GM12878 (cell line): ENCODE data around the gene METTL23. TPM values are rescaled to one million over a fixed set of nuclear protein-coding genes. Genes with fewer than 3 reads are reported as not detected.

Experiments used
- BACH1 ChIP-seq: fragments of 450-650 bp; IDR thresholded peaks from 2 replicates; pipeline ENCODE4 v1.6.1; 2017; ENCODE audit warnings: mild to moderate bottlenecking, borderline replicate concordance
- BHLHE40 ChIP-seq, 2 experiments: fragments of 450-650 bp in 1 of 2; IDR thresholded peaks; 2 replicates each; pipeline ENCODE4 v1.6.1; 2011 to 2017; ENCODE audit warnings: low read depth in 2 of 2, borderline replicate concordance in 1 of 2, improper control_type of control experiment in 1 of 2, low read length in 1 of 2, mild to moderate bottlenecking in 1 of 2
- CBX5 ChIP-seq: sonication (generic); IDR thresholded peaks from 2 replicates; pipeline ENCODE4 v1.6.1; 2016; ENCODE audit warnings: low read depth, moderate library complexity, mild to moderate bottlenecking, inconsistent platforms
- DPF2 ChIP-seq: fragments of 450-650 bp; IDR thresholded peaks from 2 replicates; pipeline ENCODE4 v1.6.1; 2017; ENCODE audit warnings: mild to moderate bottlenecking
- EED ChIP-seq: sonication (generic); IDR thresholded peaks from 2 replicates; pipeline ENCODE4 v1.6.1; 2016; ENCODE audit warnings: antibody characterized with exemption, low read depth
- EP300 ChIP-seq, 2 experiments: fragments of 150-350 bp in 1 of 2; IDR thresholded peaks; 2 replicates each; pipeline ENCODE4 v1.6.1; 2011 to 2012; ENCODE audit warnings: low read depth in 2 of 2, low read length in 2 of 2, borderline replicate concordance in 1 of 2, improper control_type of control experiment in 1 of 2, inconsistent platforms in 1 of 2; ENCODE audit not compliant: control insufficient read depth in 1 of 2
- GABPA ChIP-seq: IDR thresholded peaks from 2 replicates; pipeline ENCODE4 v1.6.1; 2014; ENCODE audit warnings: antibody characterized with exemption, low read depth, mild to moderate bottlenecking, inconsistent platforms
- IKZF1 ChIP-seq: fragments of 450-650 bp; conservative IDR thresholded peaks from 2 replicates; pipeline ENCODE4 v1.6.1; 2017; ENCODE audit warnings: antibody characterized with exemption, mild to moderate bottlenecking
- IKZF2 ChIP-seq, 2 experiments: fragments of 450-650 bp; IDR thresholded peaks; 2 replicates each; pipeline ENCODE4 v1.6.1; 2017; ENCODE audit warnings: mild to moderate bottlenecking in 2 of 2, moderate library complexity in 2 of 2
- LARP7 ChIP-seq: fragments of 450-650 bp; IDR thresholded peaks from 2 replicates; pipeline ENCODE4 v1.6.1; 2017; ENCODE audit warnings: mild to moderate bottlenecking
- MYB ChIP-seq: fragments of 150-350 bp; IDR thresholded peaks from 2 replicates; pipeline ENCODE4 v1.6.1; 2014; ENCODE audit warnings: mild to moderate bottlenecking, low read depth, low read length, borderline replicate concordance
- NR2C1 ChIP-seq: fragments of 450-650 bp; IDR thresholded peaks from 2 replicates; pipeline ENCODE4 v1.6.1; 2017; ENCODE audit warnings: antibody characterized with exemption, mild to moderate bottlenecking, moderate library complexity
- NR2C2 ChIP-seq: IDR thresholded peaks from 2 replicates; pipeline ENCODE4 v1.6.1; 2011; ENCODE audit warnings: borderline replicate concordance, low read depth; ENCODE audit not compliant: control insufficient read depth, insufficient read length
- RB1 ChIP-seq: fragments of 450-650 bp; formaldehyde crosslinking; IDR thresholded peaks from 2 replicates; pipeline ENCODE4 v1.6.1; 2017; ENCODE audit warnings: mild to moderate bottlenecking, borderline replicate concordance
- RUNX3 ChIP-seq: IDR thresholded peaks from 2 replicates; pipeline ENCODE4 v1.6.1; 2012; ENCODE audit warnings: low read length, inconsistent platforms
- SKIL ChIP-seq: fragments of 450-650 bp; IDR thresholded peaks from 2 replicates; pipeline ENCODE4 v1.6.1; 2017; ENCODE audit warnings: mild to moderate bottlenecking, low read depth, inconsistent platforms; ENCODE audit not compliant: poor library complexity, severe bottlenecking
- STAT3 ChIP-seq: IDR thresholded peaks from 2 replicates; pipeline ENCODE4 v1.6.1; 2011; ENCODE audit warnings: low read depth, low read length, improper control_type of control experiment
- TAF1 ChIP-seq: IDR thresholded peaks from 2 replicates; pipeline ENCODE4 v1.6.1; 2011; ENCODE audit warnings: mild to moderate bottlenecking, low read depth, low read length, borderline replicate concordance
- ZNF207 ChIP-seq: fragments of 450-650 bp; IDR thresholded peaks from 2 replicates; pipeline ENCODE4 v1.6.1; 2014; ENCODE audit warnings: antibody characterized with exemption, mild to moderate bottlenecking, borderline replicate concordance
- polyA plus RNA-seq, 11 experiments: library from polyadenylated mRNA; depleted of rRNA in 4 of 11; unstranded in 6 of 11; stranded (reverse) in 5 of 11; fragments of >200 nt; fragmentation: Nextera tagmentation in 4 of 11; fragmentation: Illumina TruSeq in 1 of 11; extraction: Ambion mirVana in 4 of 11; extraction: Trizol in 1 of 11; gene quantifications; 1 replicate in 1 of 11; 2 replicates in 10 of 11; pipeline versions ENCODE4 v1.2.1 to v1.2.3, GENCODE V29; 2011 to 2016; ENCODE audit warnings: inconsistent platforms in 2 of 11, missing spikeins in 2 of 11, low read depth in 1 of 11
- total RNA-seq, 4 experiments: library from RNA; depleted of rRNA in 3 of 4; stranded (reverse); fragments of >200 nt in 3 of 4; fragmentation: Illumina TruSeq in 1 of 4; extraction: Trizol in 1 of 4; gene quantifications; 2 replicates each; pipeline versions ENCODE4 v1.2.1 to v1.2.3, GENCODE V29; 2013 to 2021
- TF ChIP-seq, protein P1 (sequence below), 3 experiments: IDR thresholded peaks in 2 of 3; conservative IDR thresholded peaks in 1 of 3; 2 replicates each; pipeline ENCODE4 v1.5.1; 2011; ENCODE audit warnings: low read depth in 3 of 3, low read length in 3 of 3, mild to moderate bottlenecking in 3 of 3, control low read depth in 2 of 3, moderate library complexity in 2 of 3, inconsistent platforms in 1 of 3, mixed read lengths in 1 of 3; ENCODE audit not compliant: control insufficient read depth in 2 of 3, insufficient read depth in 1 of 3; ENCODE audit errors: extremely low read depth in 1 of 3
- TF ChIP-seq, protein P2 (sequence below): IDR thresholded peaks from 2 replicates; pipeline ENCODE4 v1.6.1; 2012; ENCODE audit warnings: low read depth, low read length, improper control_type of control experiment
- TF ChIP-seq, protein P3 (sequence below): IDR thresholded peaks from 2 replicates; pipeline ENCODE4 v1.6.1; 2011; ENCODE audit warnings: low read depth, low read length, improper control_type of control experiment, borderline replicate concordance

Gene METTL23
- total and polyA plus RNA-seq, 10 of the 15 experiments (the other 5 are each of a cell fraction or from before 2014, with no cell fraction given), result 25.6 to 61.5 (median 30.9) TPM

- TF ChIP-seq, protein P1, sequence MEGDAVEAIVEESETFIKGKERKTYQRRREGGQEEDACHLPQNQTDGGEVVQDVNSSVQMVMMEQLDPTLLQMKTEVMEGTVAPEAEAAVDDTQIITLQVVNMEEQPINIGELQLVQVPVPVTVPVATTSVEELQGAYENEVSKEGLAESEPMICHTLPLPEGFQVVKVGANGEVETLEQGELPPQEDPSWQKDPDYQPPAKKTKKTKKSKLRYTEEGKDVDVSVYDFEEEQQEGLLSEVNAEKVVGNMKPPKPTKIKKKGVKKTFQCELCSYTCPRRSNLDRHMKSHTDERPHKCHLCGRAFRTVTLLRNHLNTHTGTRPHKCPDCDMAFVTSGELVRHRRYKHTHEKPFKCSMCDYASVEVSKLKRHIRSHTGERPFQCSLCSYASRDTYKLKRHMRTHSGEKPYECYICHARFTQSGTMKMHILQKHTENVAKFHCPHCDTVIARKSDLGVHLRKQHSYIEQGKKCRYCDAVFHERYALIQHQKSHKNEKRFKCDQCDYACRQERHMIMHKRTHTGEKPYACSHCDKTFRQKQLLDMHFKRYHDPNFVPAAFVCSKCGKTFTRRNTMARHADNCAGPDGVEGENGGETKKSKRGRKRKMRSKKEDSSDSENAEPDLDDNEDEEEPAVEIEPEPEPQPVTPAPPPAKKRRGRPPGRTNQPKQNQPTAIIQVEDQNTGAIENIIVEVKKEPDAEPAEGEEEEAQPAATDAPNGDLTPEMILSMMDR (IDR thresholded peaks at IDR 0.05 in 2 of 3, conservative IDR thresholded peaks at IDR 0.05 in 1 of 3; ENCODE audit: control insufficient read depth in 2 of 3, extremely low read depth in 1 of 3, insufficient read depth in 1 of 3, low read depth in 3 of 3, low read length in 3 of 3), result peak; percentile 70 to 79 (median 75)
- peak; percentile 62; the same call in 1 of the 2 replicates for TF ChIP-seq RUNX3
- peak in 1 of 2 experiments; percentile 13; a peak in 1 of 4 replicates for TF ChIP-seq EP300 (IDR thresholded peaks at IDR 0.05; ENCODE audit: borderline replicate concordance in 1 of 2, control insufficient read depth in 1 of 2, low read depth in 2 of 2, low read length in 2 of 2)
- 0 out of 2 replicates have a peak, but pooled peaks have one; percentile 25 for TF ChIP-seq CBX5
- peak; percentile 17; the same call in 1 of the 2 replicates for TF ChIP-seq EED
- TF ChIP-seq, protein P2, sequence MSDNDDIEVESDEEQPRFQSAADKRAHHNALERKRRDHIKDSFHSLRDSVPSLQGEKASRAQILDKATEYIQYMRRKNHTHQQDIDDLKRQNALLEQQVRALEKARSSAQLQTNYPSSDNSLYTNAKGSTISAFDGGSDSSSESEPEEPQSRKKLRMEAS, result peak; percentile 93
- peak; percentile 95 to 98 for TF ChIP-seq BHLHE40 (IDR thresholded peaks at IDR 0.05; ENCODE audit: borderline replicate concordance in 1 of 2, low read depth in 2 of 2, low read length in 1 of 2)
- peak; percentile 79 for TF ChIP-seq DPF2
- TF ChIP-seq NR2C2, result no peak
- TF ChIP-seq MYB, result no peak
- peak; percentile 86 for TF ChIP-seq BACH1
- TF ChIP-seq NR2C1, result no peak
- peak; percentile 94 for TF ChIP-seq RB1
- TF ChIP-seq LARP7, result peak; percentile 90
- TF ChIP-seq GABPA, result peak; percentile 66
- 0 out of 2 replicates have a peak, but pooled peaks have one; percentile 68 for TF ChIP-seq TAF1
- TF ChIP-seq IKZF1, result peak; percentile 54; the same call in 1 of the 2 replicates
- peak; percentile 74; the same call in 1 of the 2 replicates for TF ChIP-seq ZNF207
- no peak for TF ChIP-seq STAT3
- TF ChIP-seq, protein P3, sequence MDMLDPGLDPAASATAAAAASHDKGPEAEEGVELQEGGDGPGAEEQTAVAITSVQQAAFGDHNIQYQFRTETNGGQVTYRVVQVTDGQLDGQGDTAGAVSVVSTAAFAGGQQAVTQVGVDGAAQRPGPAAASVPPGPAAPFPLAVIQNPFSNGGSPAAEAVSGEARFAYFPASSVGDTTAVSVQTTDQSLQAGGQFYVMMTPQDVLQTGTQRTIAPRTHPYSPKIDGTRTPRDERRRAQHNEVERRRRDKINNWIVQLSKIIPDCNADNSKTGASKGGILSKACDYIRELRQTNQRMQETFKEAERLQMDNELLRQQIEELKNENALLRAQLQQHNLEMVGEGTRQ, result peak; percentile 75
- TF ChIP-seq IKZF2 (IDR thresholded peaks at IDR 0.05), result peak in 1 of 2 experiments; percentile 35; a peak in 2 of 4 replicates
- TF ChIP-seq SKIL, result no peak
Measured at GRCh38 chr17:76726776-76727718, at the start of gene METTL23 (continued).
